Stimulated activated naive CD4-positive, alpha-beta T cell (primary cell): Measurements from ENCODE around the gene SPAST.
"Not testable (repeated sequence)": the region's sequence is repeated elsewhere in the genome, so short reads cannot be mapped to it uniquely, and the experiment has no call there.

Source experiments
- DNase-seq, 6 experiments: peaks; one replicate each; lab custom pipeline; 2025; lab: John Stamatoyannopoulos, UW

SPAST gene

GRCh38 chr2:32128636-32129035 is 65.3 kb downstream of the SPAST start:
- DNase-seq = no peak

DNA sequence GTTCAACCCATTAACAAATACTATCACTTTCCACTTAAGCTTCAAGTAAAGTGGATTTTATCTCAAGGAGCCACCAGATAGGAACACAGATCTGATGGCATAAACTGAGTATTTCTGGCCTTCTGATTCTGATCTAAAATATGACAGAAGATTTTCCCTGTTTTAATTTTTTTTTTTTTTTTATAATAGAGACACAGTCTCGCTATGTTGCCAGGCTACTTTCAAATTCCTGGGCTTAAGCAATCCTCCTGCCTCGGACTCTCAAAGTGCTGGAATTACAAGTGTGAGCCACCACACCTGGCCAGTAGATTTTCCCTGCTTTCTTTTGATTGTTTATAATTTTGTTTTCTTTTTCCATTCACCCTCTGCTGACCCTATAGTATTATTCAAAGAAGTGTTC is 65.7 kb downstream of the SPAST start:
- no peak for DNase-seq

- peak in 3 of 6 experiments; percentile 3 to 31 (median 18) for DNase-seq
Observed at GRCh38 chr2:32135409-32135808, 72.1 kb downstream of the SPAST start.

GRCh38 chr2:32136097-32136496 is 72.7 kb downstream of the SPAST start:
- DNase-seq = no peak

GRCh38 chr2:32151544-32151943 is 88.2 kb downstream of the SPAST start:
- not testable (repeated sequence) for DNase-seq

GRCh38 chr2:32159678-32160077 is 96.3 kb downstream of the SPAST start:
- no peak for DNase-seq

- DNase-seq = no peak
Observed at GRCh38 chr2:32161296-32161695, 97.9 kb downstream of the SPAST start.

DNA sequence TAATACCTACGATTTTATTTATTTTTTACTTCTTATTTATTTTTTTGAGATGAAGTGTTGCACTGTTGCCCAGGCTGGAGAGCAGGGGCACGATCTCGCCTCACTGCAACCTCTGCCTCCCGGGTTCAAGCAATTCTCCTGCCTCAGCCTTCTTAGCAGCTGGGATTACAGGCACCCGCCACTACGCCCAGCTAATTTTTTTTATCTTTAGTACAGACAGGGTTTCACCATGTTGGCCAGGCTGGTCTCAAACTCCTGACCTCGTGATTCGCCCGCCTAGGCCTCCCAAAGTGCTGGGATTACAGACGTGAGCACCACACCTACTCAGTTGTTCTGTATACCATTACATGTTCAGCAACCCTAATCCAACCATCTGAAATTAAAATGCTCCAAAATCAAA is 100.9 kb downstream of the SPAST start:
- not testable (repeated sequence) for DNase-seq

- not testable (repeated sequence) for DNase-seq
Observed at GRCh38 chr2:32165027-32165347, 101.6 kb downstream of the SPAST start.

DNA sequence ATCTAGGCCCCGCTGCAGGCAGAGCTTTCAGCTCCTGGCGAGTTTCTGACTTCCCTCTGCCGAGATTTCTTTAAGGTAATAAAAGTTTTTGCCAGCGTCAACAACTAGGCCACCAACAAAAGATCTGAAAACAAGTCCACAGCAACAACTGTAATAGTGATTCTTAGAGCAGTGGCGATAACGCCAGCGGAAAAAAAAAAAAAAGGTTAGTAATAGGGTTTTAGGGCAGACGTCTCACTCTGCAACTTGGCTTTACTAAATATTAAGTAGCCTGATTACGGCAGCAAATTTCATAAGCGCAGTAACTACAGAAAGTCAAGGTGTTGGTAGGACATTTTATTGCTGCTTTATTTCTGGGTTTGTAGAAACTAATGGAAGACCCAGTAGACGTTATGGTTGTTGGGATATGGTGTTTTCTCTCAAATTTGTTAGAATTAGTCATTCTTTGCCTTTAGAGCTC is 102.8 kb downstream of the SPAST start:
- no peak for DNase-seq

DNA sequence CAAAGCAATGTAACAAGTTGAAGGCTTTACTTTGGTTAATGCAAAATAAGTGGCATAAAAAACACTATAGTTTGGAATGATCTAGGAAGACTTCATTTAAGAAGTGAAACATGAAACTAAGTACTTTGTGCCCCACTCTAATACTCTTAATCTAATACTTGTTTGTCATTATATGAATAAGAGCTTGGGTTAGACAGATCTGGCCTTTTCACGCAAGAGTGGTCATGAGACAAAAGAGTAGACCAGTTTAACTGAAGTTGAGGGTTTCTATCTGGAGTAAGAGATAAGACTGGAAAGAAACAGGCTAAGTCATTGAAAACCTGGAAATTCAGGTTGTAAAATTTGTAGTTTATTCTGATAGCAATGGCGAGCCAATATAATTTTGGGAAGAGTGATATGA is 105.2 kb downstream of the SPAST start:
- DNase-seq = no peak

DNA sequence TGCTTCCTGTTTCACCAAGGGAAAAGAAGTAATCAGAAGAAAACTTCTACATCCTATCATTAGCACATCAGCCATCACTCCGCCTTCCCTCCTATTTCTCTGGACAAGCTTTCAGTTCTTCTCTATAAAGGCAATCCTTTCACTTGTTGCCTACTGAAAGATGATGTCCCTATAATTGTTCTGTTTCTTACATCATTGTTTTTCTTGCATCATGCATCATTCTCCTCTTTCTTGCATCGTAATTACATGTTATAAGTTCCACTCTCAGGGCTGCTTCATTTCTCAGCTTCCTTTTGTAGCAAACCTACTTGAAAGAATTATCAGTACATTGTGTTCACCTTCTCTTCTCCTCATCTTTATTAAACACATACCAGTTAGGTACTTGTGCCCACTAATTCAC is 109.5 kb downstream of the SPAST start:
- no peak for DNase-seq

- DNase-seq = no peak
Observed at GRCh38 chr2:32182667-32183066, 119.3 kb downstream of the SPAST start.

DNA sequence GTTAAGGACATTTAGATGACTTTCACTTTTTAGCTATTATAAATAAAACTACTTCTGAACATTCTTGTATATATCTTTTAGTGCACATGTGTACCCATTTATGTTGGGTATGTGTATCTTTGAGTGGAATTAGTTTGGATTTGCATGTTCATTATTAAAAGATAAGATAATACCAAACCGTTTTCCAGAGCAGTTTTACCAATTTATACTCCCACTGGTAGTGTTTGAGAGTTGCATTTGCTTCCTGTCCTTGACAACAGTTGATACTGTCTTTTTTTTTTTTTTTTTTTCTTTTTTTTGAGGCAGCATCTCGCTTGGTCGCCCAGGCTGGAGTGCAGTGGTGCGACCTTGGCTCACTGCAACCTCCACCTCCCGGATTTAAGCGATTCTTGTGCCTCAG is 125.7 kb downstream of the SPAST start:
- no peak for DNase-seq

DNA sequence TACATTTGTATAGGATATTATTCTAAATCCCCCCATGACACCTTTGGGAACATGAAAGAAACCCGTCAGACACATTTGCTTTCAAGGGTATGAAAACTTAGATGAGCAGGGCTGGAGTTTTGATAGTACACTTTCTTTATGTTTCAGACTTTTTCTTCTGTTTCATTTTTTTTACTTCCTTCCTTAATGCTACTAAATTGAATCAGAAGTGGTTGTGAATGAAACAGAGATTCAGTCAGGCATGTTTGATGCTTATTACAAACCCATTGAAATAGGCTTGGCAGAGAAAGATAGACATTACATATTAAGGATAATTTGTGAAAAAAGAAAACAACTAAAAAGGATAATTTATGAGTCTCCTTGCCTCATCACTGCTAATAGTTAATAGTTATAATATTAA is 129.1 kb downstream of the SPAST start:
- DNase-seq = no peak

DNA sequence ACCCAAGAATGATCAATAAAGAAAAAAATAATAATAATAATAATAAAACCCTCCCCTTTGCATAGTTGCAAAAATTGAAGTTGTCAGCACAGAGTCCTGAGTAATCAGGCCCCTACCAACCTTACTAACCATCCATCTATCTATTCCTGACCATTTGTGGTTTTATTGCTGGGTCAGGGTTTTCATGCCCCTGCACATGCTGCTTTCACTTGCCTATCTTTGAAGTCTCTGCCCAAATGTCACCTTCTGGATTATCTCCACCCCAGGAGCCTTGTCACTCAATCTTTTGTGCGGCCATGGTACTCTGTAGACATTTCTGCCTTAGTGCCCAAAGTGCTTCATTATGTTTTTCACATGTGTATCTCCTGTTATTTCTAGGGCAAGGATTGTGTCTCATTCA is 137.5 kb downstream of the SPAST start:
- no peak for DNase-seq

DNA sequence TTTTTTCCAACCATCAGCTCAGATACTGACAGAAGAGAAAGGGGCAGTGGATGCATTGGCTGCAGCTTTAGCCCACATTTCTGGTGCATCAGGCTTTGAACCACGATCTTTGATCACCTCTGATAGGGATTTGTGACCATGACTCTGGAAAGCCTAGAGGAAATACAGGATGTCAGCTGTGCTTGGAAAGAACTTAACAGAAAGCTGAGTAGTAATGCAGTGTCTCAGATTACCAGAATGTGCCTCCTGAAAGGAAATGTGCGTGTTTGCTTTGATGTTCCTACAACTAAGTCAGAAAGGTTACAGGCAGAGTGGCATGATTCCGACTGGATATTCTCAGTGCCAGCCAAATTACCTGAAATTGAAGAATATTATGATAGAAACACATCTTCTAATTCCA is 140.1 kb downstream of the SPAST start:
- DNase-seq = not testable (repeated sequence)
